GM18520 (cell line): ENCODE results near the gene TFPI.

Source experiments
- ATAC-seq: cut with Tn5 transposase; IDR thresholded peaks from one replicate; pipeline ENCODE4 v1.9.1; 2021; ENCODE audit not compliant: unreplicated experiment

The TFPI gene

DNA sequence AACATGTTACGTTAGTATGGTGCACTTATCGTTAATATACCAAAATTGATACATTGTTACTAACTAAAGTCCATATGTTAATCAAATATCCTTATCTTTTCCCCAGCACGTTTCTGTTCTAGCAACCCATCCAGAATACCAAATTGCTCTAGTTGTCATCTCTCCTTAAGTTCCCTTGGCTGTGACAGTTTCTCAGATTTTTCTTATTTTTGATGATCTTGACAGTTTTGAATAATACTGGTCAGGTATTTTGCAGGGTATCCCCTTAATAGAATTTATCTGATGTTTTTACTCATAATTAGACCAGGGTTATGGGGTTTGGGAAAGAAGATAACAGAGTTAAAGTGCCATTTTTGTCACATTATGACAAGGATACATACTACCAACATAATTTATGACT, 47.8 kb downstream of the TFPI start:
- ATAC-seq, result no peak

- no peak for ATAC-seq
Observed at GRCh38 chr2:187505065-187505672, 49.1 kb downstream of the TFPI start.

DNA sequence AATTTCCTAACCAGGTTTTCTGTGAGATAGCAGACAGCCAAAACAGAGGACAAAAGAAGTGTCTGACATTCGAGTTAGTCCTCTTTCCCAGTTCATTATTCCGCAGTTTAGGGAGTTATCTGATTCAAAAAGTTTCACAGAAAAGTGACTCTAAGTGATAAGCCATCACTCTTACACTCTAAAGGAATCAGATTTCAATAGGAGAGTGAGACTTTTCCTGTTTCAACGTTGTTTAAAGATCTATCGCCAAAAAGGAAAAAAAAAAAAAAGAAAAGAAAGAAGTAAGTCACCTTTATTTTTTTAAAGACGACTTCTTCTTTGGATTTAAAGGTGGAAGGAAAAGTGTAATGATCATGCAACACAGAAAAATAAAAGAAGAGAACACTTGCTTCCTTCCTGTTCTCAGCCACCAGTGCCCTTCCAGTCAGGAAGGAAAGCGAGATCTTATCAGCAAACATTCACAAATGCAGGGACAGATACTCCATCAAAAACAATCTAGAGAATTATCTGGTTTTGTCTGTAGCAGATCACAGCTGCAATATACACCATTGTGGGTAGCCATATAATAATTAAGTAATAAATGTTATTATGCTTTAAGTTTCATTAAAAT, 49.8 kb downstream of the TFPI start:
- no peak for ATAC-seq

DNA sequence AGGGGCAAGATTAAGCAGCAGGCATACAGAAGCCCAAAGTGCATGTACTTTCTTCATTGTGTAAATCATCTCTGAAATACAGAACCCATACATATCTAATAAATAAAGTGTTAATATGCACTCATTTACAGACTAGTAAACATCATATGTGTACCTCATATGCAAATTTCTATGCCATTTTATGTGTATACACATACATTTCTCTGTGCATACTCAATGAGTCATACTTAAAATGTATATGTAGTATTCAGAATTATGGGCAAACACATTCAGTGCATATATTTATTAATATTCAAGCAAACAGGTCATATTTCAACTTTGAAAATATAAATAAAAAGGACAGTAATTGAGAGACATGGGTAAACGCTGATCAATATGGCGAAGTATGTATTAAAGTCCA, 50.5 kb downstream of the TFPI start:
- ATAC-seq, result no peak

- ATAC-seq, result no peak
Observed at GRCh38 chr2:187502467-187502866, 51.8 kb downstream of the TFPI start.

GRCh38 chr2:187500585-187501359, 53.5 kb downstream of the TFPI start:
- no peak for ATAC-seq

GRCh38 chr2:187499941-187500532, 54.2 kb downstream of the TFPI start:
- ATAC-seq, result peak; percentile 90

DNA sequence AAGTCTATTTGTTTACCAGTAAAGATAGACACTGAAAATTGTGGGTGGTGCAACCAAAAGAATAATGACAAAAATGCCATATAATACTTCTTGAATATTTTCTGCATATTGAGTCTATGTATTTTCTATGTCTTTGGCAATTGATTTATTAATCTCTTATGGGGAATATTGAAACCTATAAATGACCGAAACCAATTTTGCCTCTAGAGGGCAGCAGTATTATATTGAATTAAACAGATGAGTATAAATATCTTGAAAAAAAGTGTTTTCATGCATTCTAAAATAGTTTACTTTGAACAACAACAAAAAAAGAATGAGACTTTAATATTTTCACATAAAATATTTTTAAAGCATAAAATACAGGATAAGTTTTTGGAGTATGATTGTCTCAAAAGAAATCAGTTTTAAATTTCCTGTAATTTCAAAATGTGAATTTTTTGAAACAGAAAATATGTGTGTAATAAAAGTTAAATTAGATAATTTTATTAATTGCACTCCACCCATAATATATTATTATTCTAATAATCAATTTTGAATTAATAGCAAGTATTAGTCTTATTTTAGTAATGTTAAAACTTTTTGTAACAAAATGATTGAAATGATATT, 56.3 kb downstream of the TFPI start:
- ATAC-seq, result no peak

DNA sequence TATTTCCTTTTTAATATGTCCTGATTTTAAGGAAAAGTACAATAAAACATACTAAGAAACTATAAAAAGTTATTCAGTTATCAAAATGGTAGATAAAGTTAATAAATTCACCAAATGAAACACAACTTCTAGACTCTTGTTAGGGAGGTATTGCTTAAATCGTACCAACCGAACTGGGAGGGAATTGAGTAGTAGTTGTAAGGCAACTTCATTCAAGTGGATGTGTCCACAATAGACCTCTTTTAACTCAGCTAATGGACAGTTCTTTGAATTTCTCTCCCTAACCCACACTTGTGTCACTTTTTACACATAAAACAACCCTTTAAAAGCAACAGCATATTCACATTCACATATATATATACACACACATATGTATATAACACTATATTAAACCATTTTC, 57.1 kb downstream of the TFPI start:
- ATAC-seq, result no peak

DNA sequence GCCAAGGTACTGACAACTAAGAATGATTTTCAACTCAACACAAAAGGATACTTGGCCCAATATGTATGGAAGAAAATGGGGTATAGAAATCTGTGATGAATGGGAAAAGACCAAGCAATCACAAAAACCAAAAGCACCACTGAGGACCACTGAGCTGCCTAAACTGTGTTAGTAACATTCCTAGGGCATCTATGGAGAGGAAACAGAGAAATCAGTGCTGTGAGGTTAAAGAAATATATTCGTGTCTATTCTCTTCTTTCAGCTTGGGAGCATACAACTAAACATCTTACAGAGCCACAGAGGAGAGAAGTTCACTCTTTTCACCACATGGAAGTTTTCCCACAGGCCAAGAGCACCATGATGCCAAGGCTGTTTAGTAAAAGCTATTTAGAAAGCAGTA, 58.9 kb downstream of the TFPI start:
- no peak for ATAC-seq

- ATAC-seq, result no peak
Observed at GRCh38 chr2:187493877-187494568, 60.2 kb downstream of the TFPI start.

DNA sequence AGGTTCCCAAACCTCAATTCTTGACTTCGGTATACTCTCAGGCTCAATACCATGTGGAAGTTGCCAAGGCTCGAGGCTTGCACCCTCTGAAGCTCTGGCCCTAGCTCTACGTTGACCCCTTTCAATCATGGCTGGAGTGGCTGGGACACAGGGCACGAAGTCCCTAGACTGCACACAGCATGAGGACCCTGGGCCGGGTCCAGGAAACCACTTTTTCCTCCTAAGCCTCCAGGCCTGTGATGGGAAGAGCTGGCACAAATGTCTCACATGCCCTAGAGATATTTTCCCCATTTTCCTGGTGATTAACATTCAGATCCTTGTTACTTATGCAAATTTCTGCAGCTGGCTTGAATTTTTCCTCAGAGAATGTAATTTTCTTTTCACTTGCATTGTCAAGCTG, 61.1 kb downstream of the TFPI start:
- ATAC-seq, result no peak

DNA sequence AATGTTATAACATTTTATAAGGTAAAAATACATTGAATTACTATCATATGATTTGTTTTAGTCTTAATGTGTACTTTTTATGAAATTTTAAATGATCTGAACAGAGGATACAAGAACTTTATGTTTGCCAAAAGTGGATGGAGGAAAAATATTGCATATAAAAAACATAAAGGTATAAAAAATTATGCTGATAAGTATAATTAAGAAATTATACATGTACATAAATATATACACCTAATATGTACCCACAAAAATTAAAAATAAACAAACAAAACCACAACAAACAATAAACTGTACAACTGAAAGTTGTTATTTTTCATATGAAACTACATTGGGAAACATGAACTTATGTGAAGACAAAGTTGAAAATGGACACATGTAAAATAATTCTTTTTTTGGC, 68.0 kb downstream of the TFPI start:
- no peak for ATAC-seq

GRCh38 chr2:187485523-187485922, 68.7 kb downstream of the TFPI start:
- ATAC-seq, result no peak

DNA sequence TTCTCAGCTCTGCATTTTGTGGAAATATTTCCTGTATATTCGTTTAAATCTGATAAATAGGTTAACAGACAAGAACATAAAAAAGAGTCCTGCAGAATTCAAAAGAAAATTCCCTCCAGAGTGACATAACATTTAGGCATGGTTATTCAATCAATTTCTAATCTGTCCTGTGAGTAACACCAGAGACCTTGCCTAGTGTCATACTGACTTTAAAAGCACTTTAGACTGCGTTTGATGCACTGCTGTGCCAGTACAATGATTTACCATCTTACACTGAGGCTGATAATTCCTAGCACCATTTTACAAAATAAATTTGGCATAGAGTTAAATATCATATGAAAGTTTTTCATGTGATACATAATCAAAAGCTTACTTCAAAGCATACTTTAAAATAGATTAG, 70.7 kb downstream of the TFPI start:
- no peak for ATAC-seq

GRCh38 chr2:187482796-187483195, 71.4 kb downstream of the TFPI start:
- no peak for ATAC-seq

- ATAC-seq, result no peak
Observed at GRCh38 chr2:187481543-187481942, 72.7 kb downstream of the TFPI start.

DNA sequence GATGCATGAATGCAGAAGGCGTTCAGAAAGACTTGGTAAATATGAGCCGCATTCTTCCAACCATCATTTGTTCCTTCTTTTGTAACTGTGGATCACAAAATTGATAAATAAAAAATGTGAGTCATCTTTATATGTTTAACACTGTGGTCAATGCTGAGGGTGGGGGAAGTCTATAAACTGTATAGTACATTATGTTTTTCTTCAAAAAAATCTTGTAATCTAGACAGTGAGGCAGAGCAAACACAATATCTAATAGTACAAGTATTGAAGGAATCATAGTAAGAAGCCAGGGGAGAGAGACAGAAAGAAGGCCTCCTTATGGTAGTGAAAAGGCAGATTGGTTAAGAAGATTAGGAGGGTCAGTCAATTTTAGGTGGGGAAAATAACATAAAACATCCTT, 75.5 kb downstream of the TFPI start:
- no peak for ATAC-seq

DNA sequence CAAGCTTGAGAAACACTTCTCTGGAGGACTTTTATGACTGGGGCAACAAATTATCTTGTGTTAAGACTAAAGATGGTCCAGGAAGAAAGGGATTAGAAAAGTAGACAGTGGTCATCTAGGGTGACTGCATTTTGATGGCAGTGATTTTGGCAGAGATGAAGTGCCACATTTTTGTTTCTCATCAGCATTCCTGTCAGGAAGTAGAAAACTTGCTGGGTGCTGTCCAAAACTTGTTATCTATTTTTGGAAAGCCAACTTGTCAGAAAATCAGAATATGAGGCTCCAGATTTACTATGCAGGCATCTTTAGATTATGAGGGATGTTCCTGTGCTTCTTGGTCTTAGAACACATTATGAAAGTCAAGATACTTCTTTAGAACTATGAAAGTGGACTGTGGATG, 77.2 kb downstream of the TFPI start:
- ATAC-seq, result no peak

DNA sequence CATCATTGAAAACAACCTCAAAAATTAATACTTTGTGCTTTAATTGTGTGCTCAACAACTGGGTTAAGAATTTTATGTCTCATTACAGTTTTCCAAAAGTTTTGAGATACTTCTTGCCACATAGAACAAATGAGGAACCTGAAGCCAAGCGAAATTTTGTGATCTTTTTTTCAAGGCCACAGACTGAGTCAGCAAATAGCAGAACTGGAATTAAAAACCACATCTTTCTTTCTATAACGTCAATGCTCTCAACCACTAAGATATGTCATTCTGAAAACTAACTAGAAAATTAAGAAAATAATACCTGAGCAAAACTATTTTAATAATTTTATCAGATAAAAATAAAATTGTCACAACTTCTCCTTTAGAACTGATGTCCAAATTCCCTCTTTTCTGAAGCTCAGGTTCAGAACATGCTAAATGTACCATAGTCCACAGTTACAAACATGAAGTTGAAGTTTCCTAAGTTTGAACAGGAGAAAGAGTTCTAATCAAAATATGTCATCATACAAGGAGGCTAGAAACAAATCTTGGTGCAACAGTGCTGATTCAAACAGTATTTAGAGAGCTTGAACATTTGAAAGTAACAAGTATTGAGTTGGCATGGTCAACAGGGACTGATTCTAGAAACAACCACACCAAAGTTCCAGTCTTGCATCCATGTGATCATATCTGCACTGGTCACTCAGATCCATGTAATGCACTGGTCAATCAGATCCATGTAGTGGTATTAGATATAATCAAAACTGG, 78.6 kb downstream of the TFPI start:
- peak; percentile 28 for ATAC-seq
